Left ventricle myocardium inferior (tissue), 1 donor: ENCODE measurements around the gene HNRNPUL1. TPM values are rescaled to one million over a fixed set of nuclear protein-coding genes. Genes with fewer than 3 reads are reported as not detected.
"Not testable (repeated sequence)": the region's sequence is repeated elsewhere in the genome, so short reads cannot be mapped to it uniquely, and the experiment has no call there.

Experiments used
- DNase-seq: peaks from one replicate; pipeline ENCODE4 v3.0.0-alpha.2; 2020
- H3K27ac ChIP-seq: fragments of 200-600 bp; replicated peaks from 2 replicates; pipeline ENCODE4 v1.8.0; 2021
- H3K27me3 ChIP-seq: fragments of 200-600 bp; 2 replicates; pipeline ENCODE4 v1.8.0; 2021; ENCODE audit warnings: low read depth
- H3K36me3 ChIP-seq: fragments of 200-600 bp; 2 replicates; pipeline ENCODE4 v1.8.0; 2021
- H3K4me1 ChIP-seq: fragments of 200-600 bp; 2 replicates; pipeline ENCODE4 v1.8.0; 2021
- H3K4me3 ChIP-seq: fragments of 200-600 bp; 2 replicates; pipeline ENCODE4 v1.8.0; 2021; ENCODE audit warnings: mild to moderate bottlenecking, moderate library complexity
- H3K9me3 ChIP-seq: fragments of 200-600 bp; replicated peaks from 2 replicates; pipeline ENCODE4 v1.8.0; 2021
- intact Hi-C: fragments of 100-400 bp; cut with micrococcal nuclease; formaldehyde crosslinking; loops from one replicate; pipeline ENCODE4 v1.11.0; 2022
- total RNA-seq: library from RNA; stranded (reverse); fragmentation: NEBNext Ultra II Directional; extraction: Animal tissue kit (Norgen Biotek cat#: 25700); gene quantifications from one replicate; pipeline ENCODE4 v1.2.1, GENCODE V29; 2021
- TF ChIP-seq, protein P1 (sequence below): fragments of 200-600 bp; IDR thresholded peaks from 2 replicates; pipeline ENCODE4 v1.8.0; 2021; ENCODE audit warnings: antibody characterized with exemption, mild to moderate bottlenecking, borderline replicate concordance
- donor health status: DM: no; HTN: yes; CAD: no; lungs with severe emphysema.

Gene HNRNPUL1
- total RNA-seq, 1 donor from 2014 or later: 103 TPM

GRCh38 chr19:41288673-41289530, 24.7 kb downstream of the HNRNPUL1 start:
- no peak overlapping the region for H3K4me3 ChIP-seq
- no peaks in the 10 kb centered on the region for H3K9me3 ChIP-seq
- H3K27me3 ChIP-seq: no peaks in the 10 kb centered on the region
- no peaks in the 10 kb centered on the region for H3K4me1 ChIP-seq
- TF ChIP-seq, protein P1, sequence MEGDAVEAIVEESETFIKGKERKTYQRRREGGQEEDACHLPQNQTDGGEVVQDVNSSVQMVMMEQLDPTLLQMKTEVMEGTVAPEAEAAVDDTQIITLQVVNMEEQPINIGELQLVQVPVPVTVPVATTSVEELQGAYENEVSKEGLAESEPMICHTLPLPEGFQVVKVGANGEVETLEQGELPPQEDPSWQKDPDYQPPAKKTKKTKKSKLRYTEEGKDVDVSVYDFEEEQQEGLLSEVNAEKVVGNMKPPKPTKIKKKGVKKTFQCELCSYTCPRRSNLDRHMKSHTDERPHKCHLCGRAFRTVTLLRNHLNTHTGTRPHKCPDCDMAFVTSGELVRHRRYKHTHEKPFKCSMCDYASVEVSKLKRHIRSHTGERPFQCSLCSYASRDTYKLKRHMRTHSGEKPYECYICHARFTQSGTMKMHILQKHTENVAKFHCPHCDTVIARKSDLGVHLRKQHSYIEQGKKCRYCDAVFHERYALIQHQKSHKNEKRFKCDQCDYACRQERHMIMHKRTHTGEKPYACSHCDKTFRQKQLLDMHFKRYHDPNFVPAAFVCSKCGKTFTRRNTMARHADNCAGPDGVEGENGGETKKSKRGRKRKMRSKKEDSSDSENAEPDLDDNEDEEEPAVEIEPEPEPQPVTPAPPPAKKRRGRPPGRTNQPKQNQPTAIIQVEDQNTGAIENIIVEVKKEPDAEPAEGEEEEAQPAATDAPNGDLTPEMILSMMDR: no peak
- peaks cover 100% of the 10 kb centered on the region for H3K36me3 ChIP-seq
- no peak overlapping the region for H3K27ac ChIP-seq
- DNase-seq: no peak
- intact Hi-C loops: no loop called here

DNA sequence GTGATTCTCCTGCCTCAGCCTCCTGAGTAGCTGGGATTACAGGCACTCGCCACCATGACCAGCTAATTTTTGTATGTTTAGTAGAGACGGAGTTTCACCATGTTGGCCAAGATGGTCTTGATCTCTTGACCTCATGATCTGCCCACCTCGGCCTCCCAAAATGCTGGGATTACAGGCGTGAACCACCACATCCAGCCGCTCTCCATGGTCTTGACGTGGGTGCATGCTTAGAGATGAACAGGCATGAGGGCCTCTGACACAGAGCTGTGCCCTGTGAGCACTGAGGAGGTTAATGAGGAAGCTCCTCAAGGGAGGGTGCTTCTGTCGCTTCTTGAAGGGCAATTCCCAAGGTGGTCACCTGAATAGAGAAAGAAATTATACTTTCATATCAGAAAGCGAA, 25.6 kb downstream of the HNRNPUL1 start:
- H3K27ac ChIP-seq, H3K27me3 ChIP-seq, H3K9me3 ChIP-seq, H3K4me3 ChIP-seq, intact Hi-C loops, DNase-seq, H3K4me1 ChIP-seq: not testable (repeated sequence)
- H3K36me3 ChIP-seq: peaks cover 100% of the 10 kb centered on the region

DNA sequence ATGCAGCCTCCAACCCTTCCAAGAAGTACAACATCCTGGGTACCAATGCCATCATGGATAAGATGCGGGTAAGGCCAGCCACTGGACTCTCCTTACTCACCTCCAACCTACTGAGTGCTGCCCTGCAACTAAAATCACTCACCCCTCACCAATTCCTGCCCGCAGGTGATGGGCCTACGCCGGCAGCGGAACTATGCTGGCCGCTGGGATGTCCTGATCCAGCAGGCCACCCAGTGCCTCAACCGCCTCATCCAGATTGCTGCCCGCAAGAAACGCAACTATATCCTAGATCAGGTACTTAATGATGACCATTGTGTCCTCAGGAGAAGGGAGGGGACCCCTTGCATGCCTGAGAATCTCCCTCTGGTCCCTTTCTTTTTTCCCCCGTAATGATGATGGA, 30.2 kb downstream of the HNRNPUL1 start:
- intact Hi-C loops: no loop called here
- no peak for DNase-seq
- Histone ChIP-seq H3K4me1 (peaks cover 34% of the 10 kb centered on the region), H3K4me3 (no peak overlapping the region), H3K27ac (no peak overlapping the region), H3K27me3 (no peaks in the 10 kb centered on the region), H3K36me3 (peaks cover 78% of the 10 kb centered on the region), H3K9me3 (no peaks in the 10 kb centered on the region)
- TF ChIP-seq, protein P1: no peak

DNA sequence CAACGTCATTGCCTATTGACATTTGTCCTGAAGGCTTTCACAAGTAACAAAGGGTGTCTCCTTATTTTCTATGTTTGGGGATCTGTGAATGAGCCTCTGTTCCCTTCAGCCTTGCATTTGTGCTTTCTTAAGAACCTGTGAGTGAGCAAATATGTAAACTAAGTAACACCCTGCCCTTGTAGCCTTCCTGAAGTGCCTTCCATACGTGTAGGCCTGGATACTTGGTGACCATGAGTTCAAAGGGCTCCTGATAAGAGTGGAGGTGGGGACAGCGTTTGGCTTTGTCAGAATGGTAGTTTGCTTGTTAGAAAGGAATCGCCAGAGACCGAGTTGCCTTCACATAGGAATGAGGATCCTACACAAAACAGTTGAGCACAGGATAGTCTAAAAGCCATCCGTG, 31.3 kb downstream of the HNRNPUL1 start:
- TF ChIP-seq, protein P1: no peak
- Histone ChIP-seq H3K4me1 (peaks cover 45% of the 10 kb centered on the region), H3K4me3 (no peak overlapping the region), H3K27me3 (no peaks in the 10 kb centered on the region), H3K36me3 (peaks cover 70% of the 10 kb centered on the region), H3K9me3 (no peaks in the 10 kb centered on the region), H3K27ac (no peak overlapping the region)
- no peak for DNase-seq
- intact Hi-C loops: no loop called here

DNA sequence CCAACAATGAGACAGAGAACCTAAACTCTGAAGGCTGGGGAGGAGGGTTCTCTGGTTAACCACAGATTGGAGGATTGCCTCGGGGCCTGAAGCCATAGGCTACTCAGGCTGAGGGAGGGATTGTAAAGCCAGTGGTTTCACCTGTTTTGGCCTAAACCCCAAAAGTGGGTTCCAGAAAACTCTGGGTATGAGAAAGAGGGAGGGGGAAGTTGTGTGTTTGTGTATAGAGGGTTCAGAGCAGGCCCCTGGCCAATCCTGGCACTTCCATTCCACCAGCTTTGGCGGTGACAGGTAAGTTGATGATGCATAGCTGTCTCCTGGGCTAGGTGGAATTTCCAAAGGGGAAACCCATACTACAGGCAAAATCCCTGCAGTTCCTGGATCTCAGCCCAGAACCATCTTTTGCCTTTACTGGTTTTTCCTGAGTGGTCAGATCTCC, 32.3 kb downstream of the HNRNPUL1 start:
- peaks cover 55% of the 10 kb centered on the region for H3K4me1 ChIP-seq

More for the DNA sequence above, 32.3 kb downstream of the HNRNPUL1 start:
- intact Hi-C loops: no loop called here
- Histone ChIP-seq H3K27me3 (no peaks in the 10 kb centered on the region), H3K4me3 (no peak overlapping the region), H3K36me3 (peaks cover 68% of the 10 kb centered on the region), H3K27ac (peak overlapping the region; percentile 86), H3K9me3 (no peaks in the 10 kb centered on the region)
- DNase-seq: no peak
- TF ChIP-seq, protein P1: no peak
